HG03025 (cell line): ENCODE results near the gene HIPK4.
"Not testable (repeated sequence)": the region's sequence is repeated elsewhere in the genome, so short reads cannot be mapped to it uniquely, and the experiment has no call there.

Experiments
- ATAC-seq: cut with Tn5 transposase; IDR thresholded peaks from one replicate; pipeline ENCODE4 v1.9.1; 2021; ENCODE audit warnings: mild to moderate bottlenecking, moderate library complexity; ENCODE audit not compliant: unreplicated experiment, low FRiP score

HIPK4 gene

DNA sequence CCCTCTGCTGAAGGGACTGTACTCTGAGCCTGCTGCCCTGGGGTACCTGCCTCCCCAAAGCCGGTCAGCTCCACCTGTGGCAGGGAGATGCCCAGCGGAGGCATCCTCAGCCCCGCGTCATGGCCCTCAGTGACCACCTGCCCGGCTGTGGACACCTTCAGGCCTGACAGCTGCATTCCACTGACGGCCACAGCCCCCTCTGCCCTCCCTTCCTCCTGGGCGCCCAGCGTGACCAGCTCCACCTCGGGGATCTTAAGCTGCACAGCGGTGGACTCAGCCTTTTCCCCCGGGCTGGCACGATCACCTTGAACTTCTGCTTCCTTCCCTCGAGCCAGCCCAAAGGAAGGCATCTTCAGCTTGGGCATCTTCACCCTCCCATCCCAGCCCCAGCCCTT is 4.8 kb upstream of the HIPK4 start:
- no peak for ATAC-seq

DNA sequence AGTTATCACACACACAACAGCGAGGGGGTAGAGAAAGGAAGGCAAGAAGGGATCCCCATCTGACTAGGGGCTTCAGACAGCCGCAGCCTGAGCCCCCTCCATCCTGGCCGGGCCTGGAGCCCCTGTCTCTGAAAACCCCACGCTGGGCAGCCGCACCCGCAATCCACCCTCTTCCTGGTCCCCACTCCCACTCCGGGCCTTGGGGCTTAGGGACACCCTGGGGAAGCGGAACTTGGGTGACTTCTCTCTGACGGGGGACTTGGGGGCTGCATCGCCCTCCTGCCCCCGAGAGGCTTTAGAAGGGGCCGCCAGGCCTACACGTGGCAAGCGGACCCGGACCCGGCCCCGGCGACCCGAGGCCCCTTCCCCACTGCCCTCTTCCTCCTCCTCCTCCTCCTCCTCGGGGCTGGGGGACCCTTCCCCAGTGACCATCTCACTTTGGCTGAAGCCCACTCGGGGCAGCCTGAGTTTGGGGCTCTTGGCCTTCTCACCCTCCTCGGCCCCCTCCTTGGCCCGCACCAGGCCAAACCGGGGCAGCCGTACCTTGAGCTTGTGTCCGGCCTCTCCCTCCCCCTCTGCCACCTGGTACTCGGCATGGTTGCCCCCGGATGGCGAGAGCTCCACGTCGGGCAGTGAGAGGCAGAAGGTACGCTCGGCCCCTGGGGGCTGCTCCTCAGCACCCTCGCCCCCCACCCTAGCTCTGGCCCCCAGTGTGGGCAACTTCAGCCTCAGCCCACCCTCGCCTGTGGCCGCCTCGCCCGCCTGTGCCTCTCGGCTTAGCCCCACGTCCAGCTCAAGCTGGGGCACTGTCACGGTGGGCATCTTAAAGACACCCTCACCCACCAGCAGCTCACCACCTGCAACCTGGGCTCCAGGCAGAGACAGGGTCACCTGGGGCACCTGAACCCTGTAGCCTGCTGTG is 4.2 kb upstream of the HIPK4 start:
- no peak for ATAC-seq

DNA sequence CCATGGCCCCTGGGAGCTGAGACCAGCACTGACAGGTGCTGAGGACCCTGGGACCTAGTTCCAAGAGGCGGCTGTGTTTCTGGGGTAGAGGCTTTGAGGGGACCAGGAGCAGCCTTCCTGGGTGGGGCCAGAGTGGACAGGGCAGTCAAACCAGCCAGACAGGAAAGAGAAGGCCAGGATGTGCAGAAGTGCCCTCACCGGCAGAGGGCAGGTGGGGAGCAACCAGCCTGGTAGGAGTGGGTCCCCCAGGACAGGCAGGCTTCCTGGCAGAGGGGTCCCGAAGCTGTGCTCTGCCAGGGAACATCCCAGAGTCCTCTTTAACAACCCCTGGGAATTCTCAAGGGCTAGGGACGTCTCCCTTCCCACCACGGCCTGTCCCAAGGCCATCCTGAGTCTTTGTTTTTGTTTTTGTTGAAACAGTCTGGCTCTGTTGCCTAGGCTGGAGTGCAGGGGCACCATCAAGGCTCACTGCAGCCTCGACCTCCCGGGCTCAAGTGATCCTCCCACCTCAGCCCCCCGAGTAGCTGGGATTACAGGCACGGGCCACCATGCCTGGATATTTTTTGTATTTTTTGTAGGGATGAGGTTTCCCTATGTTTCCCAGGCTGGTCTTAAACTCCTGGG is 3.0 kb upstream of the HIPK4 start:
- no peak for ATAC-seq

- no peak for ATAC-seq
Measured at GRCh38 chr19:40392123-40392522, 2.1 kb upstream of the HIPK4 start.

DNA sequence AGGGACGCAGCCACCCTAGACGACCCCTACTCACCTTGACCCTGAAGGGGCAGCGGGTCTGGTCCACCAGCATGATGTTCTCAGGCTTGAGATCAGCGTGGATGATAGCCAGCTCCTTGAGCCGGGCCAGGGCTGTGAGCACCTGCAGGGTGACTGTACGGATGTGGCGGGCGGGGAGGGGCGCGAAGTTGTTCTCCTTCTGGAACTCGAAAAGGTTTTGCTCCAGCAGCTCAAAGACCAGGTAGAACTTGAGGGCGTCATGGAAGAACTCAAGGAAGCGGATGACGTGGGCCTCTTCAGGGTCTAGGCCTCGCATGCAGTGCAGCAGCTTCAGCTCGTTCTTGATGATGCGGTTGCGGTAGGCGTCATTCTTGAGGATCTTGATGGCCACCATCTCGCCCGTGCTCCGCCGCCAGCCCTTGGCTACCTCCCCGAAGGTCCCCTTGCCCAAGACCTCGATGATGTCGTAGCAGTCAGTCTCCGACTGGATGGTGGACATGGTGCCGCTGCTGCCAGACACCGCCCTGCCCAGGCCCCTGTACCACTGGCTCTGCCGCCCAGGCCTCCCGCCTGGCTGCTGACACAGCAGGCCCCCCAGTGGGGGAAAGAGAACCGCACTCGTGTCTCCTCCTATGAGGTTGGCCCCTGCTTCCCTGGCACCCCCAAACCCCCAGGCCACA is 437 bp downstream of the HIPK4 start:
- ATAC-seq: no peak

- no peak for ATAC-seq
Measured at GRCh38 chr19:40388481-40388880, 1.5 kb downstream of the HIPK4 start.

DNA sequence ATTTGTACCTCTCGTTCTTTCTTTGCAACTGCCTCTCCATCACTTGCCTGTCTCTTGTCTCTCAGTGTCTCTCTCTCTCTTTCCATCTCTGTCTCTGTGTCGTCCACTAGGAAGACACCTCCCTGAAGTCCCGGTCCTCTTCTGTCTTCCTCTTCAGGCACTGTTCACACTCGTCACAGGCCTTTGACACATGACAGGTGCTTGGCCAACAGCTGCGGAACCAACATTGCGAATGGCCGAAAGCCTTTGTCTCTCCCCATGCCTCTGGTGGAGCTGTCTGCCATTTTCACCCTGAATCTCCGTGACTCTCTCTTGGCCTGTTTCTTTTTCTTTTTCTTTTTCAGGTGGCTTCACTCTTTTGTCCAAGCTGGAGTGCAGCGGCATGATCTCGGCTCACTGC is 2.8 kb downstream of the HIPK4 start:
- ATAC-seq: no peak

GRCh38 chr19:40383668-40384248 is 6.2 kb downstream of the HIPK4 start:
- no peak for ATAC-seq

DNA sequence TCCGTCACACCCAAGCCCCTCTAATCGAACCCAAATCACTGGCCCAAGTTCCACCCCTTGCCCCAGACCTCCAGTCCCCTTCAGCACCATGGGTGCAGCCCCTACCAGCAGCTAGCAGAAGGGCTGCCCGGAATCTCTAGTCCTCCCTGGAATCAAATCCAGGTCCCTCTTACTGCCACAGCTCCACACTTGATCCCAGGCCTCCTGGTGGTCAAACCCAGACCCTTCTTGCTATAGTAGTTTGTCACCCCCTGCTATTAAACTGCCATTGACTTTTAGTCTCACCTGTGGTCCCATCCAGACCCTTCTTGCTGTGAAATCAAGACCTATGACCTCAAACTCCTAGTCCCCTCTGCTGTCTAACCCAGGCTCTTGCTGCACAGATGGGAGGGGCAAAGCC is 8.7 kb downstream of the HIPK4 start:
- no peak for ATAC-seq

- no peak for ATAC-seq
Measured at GRCh38 chr19:40380199-40381037, 9.6 kb downstream of the HIPK4 start.

DNA sequence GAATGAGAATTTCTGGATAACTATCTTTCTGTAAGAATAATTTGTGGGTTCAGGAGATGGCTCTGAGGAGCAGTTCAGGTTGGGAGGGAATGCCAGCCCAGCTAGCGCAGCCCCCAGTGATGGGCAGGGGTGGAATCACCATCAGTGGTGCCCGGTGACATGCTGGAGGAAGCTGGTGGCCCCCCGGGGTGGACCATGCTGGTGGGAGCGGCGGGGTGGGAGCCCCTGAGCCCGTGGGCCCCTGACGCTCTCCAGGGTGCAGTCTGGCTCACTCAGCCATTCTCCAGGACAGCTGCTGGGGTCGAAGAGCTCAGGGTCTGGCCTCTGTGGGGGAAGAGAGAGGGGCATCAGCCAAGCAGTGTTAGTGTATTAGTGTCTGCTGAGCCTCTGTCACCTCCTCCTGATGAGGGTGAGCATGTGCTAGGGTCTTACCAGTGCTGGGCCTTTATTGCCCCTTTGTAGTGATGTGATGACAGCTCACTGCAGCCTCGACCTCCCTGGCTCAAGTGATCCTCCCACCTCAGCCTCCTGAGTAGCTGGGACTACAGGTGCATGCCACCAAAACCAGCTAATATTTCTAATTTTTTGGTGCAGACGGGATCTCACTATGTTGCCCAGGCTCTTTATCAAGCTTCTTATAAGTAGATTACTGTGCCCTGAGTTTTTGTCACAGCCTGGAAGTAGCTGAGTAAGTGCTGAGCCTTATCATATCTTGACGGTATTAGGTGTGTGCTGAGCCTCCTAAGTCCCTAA is 10.4 kb downstream of the HIPK4 start:
- no peak for ATAC-seq

DNA sequence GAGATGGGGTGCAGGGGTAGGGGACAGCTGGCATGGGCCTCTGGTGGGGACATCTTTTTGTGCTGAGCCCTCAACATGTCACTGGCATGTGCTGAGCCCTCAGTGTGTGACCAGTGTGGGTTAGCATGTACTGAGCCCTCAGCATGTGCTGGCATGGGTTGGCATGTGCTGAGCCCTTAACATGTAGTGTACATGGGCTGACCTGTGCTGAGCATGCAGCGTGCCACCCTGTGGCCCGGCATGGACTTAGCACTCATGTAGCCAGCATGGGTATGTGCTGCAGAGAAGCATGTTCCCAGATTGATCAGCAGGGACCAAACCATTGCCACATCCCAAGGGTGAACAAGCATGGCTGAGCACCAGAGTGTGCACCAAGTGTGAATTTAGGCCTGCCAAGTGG is 11.5 kb downstream of the HIPK4 start:
- no peak for ATAC-seq

DNA sequence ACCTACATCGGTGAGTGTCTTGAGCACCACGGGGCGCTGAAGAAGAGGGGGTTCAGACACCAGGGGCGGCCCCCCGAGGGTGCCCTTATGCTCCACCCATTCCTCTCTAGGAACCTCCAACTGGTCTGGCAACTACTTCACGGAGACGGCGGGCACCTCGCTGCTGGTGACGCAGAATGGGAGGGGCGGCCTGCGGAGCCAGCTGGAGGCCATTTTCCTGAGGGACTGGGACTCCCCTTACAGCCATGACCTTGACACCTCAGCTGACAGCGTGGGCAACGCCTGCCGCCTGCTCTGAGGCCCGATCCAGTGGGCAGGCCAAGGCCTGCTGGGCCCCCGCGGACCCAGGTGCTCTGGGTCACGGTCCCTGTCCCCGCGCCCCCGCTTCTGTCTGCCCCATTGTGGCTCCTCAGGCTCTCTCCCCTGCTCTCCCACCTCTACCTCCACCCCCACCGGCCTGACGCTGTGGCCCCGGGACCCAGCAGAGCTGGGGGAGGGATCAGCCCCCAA is 12.1 kb downstream of the HIPK4 start:
- no peak for ATAC-seq

DNA sequence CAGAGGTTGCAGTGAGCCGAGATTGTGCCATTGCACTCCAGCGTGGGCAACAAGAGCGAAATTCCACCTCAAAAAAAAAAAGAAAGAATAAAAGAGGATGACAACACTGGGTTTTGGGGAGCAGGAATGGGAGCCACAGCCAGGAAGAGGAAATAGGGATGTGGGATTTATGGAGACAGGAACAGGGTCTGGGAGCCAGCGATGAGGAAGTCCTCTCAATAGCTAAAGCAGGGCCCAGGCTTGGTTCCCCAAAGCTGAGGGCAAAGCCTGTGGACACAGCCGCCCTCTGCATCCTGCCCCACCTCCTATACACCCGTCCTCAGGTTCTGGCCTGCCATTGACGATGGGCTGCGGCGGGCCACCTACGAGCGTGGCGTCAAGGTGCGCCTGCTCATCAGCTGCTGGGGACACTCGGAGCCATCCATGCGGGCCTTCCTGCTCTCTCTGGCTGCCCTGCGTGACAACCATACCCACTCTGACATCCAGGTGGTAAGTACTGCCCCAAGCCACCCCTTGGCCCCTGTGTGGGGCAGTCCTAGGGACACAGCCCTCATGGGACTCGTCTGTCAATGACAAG is 13.6 kb downstream of the HIPK4 start:
- ATAC-seq: no peak

DNA sequence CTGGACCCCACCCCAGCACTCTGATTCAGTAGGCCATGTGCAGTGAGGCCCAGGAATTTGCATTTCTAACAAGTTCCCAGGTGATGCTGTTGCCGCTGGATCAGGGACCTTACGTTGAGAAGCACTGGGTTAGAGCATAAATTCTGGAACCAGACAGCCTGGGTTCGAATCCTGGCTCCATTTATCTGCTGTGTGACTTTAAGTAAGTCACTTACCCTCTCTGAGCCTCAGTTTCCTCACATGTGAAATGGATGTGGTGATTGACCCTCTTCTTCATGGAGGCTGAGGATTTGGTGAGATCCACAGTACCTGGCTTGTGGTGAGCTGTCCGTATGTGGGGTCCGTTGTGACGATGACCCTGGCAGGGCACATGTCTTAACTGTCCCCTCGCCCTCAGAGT is 15.9 kb downstream of the HIPK4 start:
- ATAC-seq: no peak

GRCh38 chr19:40371802-40372122 is 18.2 kb downstream of the HIPK4 start:
- no peak for ATAC-seq

DNA sequence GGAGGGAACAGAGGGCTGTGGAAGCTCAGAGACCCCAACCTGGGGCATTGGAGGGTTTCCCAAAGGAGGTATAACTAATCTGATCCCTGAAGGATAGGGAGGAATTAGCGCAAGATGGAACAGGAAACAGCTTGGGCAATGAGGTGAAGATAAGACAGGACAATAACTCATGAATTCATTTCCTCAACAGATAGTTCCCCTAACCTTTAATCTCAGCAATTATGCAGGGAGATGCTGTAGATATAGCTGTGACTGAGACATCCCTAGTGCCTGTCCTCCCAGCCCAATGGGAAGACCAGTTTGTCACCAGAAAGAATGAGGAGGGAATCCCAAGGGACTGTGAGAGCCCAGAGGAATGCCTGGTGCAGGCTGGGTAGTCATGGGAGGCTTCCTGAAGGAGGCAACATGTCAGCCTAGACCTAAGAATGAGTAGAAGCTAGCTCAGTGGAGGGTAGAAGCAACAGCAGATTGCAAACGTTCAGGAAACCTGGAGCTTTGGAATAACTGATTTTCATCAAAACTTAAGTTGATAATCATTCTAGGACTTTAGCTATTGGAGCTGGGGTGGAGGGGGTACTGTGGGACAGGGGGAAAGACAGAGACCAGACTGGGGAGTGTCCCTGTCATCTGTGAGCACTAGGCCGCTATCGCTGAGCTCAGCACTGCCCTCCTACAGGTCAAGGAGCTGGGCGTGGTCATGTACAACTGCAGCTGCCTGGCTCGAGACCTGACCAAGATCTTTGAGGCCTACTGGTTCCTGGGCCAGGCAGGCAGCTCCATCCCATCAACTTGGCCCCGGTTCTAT is 18.8 kb downstream of the HIPK4 start:
- ATAC-seq: no peak

- ATAC-seq: not testable (repeated sequence)
Measured at GRCh38 chr19:40370253-40370652, 19.7 kb downstream of the HIPK4 start.
